MM.1S (cell line): ENCODE data around the gene RBL1.

Experiments used
- EZH2 ChIP-seq: fragments of 300-600 bp; sonication (generic); optimal IDR thresholded peaks from 2 replicates; pipeline ENCODE3; 2017; ENCODE audit warnings: low read depth, mild to moderate bottlenecking, antibody characterized with exemption, low read length, mixed read lengths
- TF ChIP-seq, protein P1 (sequence below): fragments of 300-600 bp; sonication (generic); IDR thresholded peaks from 2 replicates; pipeline ENCODE4 v1.5.1; 2016; ENCODE audit warnings: antibody characterized with exemption, low read length, mixed read lengths

DNA sequence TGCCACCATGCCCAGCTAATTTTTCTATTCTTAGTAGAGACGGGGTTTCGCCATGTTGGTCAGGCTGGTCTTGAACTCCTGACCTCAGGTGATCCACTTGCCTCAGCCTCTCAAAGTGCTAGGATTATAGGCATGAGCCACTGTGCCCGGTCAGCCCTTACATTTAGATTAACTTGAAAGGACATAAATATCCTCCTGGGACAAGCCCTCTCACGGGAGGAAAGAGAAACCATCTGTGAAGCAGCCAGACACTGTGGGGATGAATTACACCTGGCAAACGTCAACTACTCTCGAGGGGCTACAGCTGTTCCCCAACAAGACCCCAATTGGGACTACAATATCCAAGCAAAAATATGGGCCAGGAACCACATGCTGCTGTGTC lies 111.5 kb downstream of the RBL1 start:
- TF ChIP-seq, protein P1, sequence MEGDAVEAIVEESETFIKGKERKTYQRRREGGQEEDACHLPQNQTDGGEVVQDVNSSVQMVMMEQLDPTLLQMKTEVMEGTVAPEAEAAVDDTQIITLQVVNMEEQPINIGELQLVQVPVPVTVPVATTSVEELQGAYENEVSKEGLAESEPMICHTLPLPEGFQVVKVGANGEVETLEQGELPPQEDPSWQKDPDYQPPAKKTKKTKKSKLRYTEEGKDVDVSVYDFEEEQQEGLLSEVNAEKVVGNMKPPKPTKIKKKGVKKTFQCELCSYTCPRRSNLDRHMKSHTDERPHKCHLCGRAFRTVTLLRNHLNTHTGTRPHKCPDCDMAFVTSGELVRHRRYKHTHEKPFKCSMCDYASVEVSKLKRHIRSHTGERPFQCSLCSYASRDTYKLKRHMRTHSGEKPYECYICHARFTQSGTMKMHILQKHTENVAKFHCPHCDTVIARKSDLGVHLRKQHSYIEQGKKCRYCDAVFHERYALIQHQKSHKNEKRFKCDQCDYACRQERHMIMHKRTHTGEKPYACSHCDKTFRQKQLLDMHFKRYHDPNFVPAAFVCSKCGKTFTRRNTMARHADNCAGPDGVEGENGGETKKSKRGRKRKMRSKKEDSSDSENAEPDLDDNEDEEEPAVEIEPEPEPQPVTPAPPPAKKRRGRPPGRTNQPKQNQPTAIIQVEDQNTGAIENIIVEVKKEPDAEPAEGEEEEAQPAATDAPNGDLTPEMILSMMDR, result no peak
- TF ChIP-seq EZH2, result no peak
